NCI-H510A (cell line): ENCODE results near the gene ITPR2.

Experiments used
- DNase-seq: peaks from one replicate; lab custom pipeline; 2025; lab: John Stamatoyannopoulos, UW

ITPR2 gene

GRCh38 chr12:26513363-26514043, 319.5 kb downstream of the ITPR2 start:
- no peak for DNase-seq

- DNase-seq, result no peak
Observed at GRCh38 chr12:26512213-26512612, 320.8 kb downstream of the ITPR2 start.

- no peak for DNase-seq
Observed at GRCh38 chr12:26510354-26510674, 322.7 kb downstream of the ITPR2 start.

- DNase-seq, result no peak
Observed at GRCh38 chr12:26507613-26508012, 325.4 kb downstream of the ITPR2 start.

- no peak for DNase-seq
Observed at GRCh38 chr12:26499979-26500640, 332.9 kb downstream of the ITPR2 start.

GRCh38 chr12:26496170-26496569, 336.8 kb downstream of the ITPR2 start:
- no peak for DNase-seq

GRCh38 chr12:26493656-26494055, 339.3 kb downstream of the ITPR2 start:
- no peak for DNase-seq

- no peak for DNase-seq
Observed at GRCh38 chr12:26492406-26492805, 340.6 kb downstream of the ITPR2 start.

GRCh38 chr12:26489908-26490307, 343.1 kb downstream of the ITPR2 start:
- no peak for DNase-seq

GRCh38 chr12:26488351-26488750, 344.6 kb downstream of the ITPR2 start:
- DNase-seq, result no peak

- no peak for DNase-seq
Observed at GRCh38 chr12:26473291-26473690, 359.7 kb downstream of the ITPR2 start.

- DNase-seq, result no peak
Observed at GRCh38 chr12:26471560-26471959, 361.4 kb downstream of the ITPR2 start.

- no peak for DNase-seq
Observed at GRCh38 chr12:26469421-26470180, 363.4 kb downstream of the ITPR2 start.

- DNase-seq, result no peak
Observed at GRCh38 chr12:26467351-26467750, 365.6 kb downstream of the ITPR2 start.

- DNase-seq, result no peak
Observed at GRCh38 chr12:26466726-26467125, 366.3 kb downstream of the ITPR2 start.

GRCh38 chr12:26465419-26466097, 367.4 kb downstream of the ITPR2 start:
- no peak for DNase-seq

GRCh38 chr12:26461776-26462175, 371.2 kb downstream of the ITPR2 start:
- DNase-seq, result no peak

GRCh38 chr12:26460361-26460760, 372.6 kb downstream of the ITPR2 start:
- no peak for DNase-seq

- DNase-seq, result no peak
Observed at GRCh38 chr12:26455936-26456574, 376.9 kb downstream of the ITPR2 start.

- DNase-seq, result no peak
Observed at GRCh38 chr12:26453246-26453645, 379.7 kb downstream of the ITPR2 start.

- DNase-seq, result no peak
Observed at GRCh38 chr12:26452511-26452910, 380.5 kb downstream of the ITPR2 start.

- DNase-seq, result no peak
Observed at GRCh38 chr12:26451763-26452162, 381.2 kb downstream of the ITPR2 start.
